VCaP (cell line): ENCODE data around the gene PDE4A.

Experiments used
- H3K27ac ChIP-seq: fragments of 450-650 bp; 2 replicates; pipeline ENCODE4 v1.5.1; 2017
- TF ChIP-seq, protein P1 (sequence below): fragments of 450-650 bp; conservative IDR thresholded peaks from 2 replicates; pipeline ENCODE4 v1.5.1; 2017; ENCODE audit warnings: mild to moderate bottlenecking, moderate library complexity

Gene PDE4A

DNA sequence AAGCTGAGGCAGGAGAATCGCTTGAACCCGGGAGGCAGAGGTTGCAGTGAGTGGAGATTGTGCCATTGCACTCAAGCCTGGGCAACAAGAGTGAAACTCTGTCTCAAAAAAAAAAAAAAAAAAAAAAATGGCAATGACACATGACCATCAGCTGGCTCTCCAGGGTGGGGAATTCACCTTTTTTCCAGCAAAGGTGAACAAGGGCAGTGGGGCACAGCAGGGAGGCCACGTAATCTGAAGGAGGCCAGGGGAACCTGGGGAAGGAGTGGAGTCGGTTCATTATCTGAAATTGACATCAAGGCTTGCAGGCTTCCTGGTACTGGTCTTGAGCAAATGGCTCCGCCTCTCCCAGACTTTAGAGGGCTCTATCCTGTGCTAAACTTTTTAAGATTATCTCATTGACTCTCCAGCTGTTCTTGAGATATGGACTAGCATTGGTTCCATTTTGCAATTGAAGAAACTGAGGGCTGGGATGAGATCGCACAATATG is 54.7 kb downstream of the PDE4A start:
- H3K27ac ChIP-seq, result no peak overlapping the region
- TF ChIP-seq, protein P1, sequence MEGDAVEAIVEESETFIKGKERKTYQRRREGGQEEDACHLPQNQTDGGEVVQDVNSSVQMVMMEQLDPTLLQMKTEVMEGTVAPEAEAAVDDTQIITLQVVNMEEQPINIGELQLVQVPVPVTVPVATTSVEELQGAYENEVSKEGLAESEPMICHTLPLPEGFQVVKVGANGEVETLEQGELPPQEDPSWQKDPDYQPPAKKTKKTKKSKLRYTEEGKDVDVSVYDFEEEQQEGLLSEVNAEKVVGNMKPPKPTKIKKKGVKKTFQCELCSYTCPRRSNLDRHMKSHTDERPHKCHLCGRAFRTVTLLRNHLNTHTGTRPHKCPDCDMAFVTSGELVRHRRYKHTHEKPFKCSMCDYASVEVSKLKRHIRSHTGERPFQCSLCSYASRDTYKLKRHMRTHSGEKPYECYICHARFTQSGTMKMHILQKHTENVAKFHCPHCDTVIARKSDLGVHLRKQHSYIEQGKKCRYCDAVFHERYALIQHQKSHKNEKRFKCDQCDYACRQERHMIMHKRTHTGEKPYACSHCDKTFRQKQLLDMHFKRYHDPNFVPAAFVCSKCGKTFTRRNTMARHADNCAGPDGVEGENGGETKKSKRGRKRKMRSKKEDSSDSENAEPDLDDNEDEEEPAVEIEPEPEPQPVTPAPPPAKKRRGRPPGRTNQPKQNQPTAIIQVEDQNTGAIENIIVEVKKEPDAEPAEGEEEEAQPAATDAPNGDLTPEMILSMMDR, result no peak

GRCh38 chr19:10478476-10478875 is 58.1 kb downstream of the PDE4A start:
- no peak overlapping the region for H3K27ac ChIP-seq

GRCh38 chr19:10478903-10479384 is 58.6 kb downstream of the PDE4A start:
- TF ChIP-seq, protein P1, result peak; percentile 74
- no peak overlapping the region for H3K27ac ChIP-seq

More at GRCh38 chr19:10478476-10478875, 58.1 kb downstream of the PDE4A start:
- TF ChIP-seq, protein P1, result no peak

DNA sequence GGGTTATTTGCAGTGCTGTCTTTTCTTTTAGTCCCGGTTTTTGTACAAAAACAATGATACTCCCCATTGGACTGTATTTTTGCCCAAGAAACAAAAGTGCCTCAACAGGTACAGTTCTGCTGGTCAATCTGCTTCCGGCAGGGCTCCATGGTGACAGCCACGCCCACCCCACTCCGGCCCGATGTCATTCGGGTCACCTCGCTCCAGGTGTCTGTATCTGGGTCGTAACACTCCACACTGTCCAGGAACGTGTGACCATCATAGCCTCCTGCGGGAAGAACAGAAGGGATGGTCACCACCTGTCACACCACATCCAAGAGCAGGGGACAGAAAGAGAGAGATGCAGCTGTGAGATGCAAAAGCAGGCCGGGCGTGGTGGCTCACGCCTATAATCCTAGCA is 66.2 kb downstream of the PDE4A start:
- TF ChIP-seq, protein P1, result no peak
- H3K27ac ChIP-seq, result no peak overlapping the region

DNA sequence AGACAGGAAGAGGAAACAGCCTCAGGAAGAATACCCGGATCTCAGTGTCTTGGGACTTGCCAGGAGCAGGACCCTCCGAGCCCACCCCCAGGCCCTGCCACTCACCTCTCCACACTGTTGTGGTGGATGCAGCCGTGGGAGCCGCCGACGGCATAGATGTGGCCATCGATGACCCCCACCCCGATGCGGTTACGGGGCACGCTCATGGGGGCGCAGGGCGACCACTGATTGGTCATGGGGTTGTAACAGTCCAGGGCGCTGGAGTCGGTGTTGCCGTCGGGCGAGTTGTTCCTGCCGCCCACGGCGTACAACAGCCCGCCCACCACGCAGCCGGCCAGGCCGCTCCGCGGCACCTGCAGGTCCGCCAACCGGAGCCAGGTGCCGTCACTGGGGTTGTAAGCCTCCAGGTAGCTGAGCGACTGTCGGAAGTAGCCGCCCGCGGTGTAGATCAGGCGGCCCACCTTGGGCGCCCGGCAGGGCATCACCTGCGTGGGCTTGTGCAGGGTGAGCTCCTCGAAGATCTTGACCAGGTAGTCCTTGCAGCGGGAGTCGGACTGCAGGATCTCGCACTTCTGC is 71.2 kb downstream of the PDE4A start:
- H3K27ac ChIP-seq, result no peak overlapping the region
- TF ChIP-seq, protein P1, result no peak

GRCh38 chr19:10497371-10497770 is 77.0 kb downstream of the PDE4A start:
- TF ChIP-seq, protein P1, result no peak
- H3K27ac ChIP-seq, result no peak overlapping the region

DNA sequence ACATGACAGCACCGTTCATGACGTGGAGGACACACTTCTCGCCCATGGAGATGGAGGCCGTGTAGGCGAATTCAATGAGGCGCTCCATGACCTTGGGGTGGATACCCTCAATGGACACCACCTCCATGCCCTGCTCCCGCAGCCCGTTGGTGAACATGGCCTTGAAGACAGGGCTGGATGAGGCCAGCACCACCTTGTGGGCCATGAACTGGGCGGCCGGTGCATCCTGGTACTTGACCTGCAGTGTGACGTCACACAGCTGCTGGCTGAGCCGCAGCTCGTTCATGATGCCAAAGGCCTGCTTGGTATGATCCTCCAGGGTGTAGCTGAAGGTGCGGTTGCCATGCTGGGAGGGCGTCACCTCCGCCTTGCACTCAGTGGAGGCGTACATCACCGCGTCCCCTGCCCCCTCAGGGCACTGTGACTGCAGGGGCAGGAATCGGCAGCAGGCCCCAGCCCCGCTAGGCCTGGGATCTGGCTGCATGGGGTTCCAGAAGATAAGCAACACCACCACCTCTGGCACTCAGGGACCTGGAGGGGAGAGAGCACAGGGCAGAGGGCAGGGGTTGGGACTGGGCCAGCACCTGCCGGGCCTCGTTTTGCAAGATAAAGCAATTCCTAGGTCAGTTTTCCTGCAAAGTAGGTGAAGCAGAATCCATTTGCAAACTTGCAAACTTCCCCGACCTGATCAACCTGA is 79.4 kb downstream of the PDE4A start:
- TF ChIP-seq, protein P1, result no peak

More for the DNA sequence above, 79.4 kb downstream of the PDE4A start:
- no peak overlapping the region for H3K27ac ChIP-seq
